CD4-positive, alpha-beta T cell treated with Interleukin-10 for 1 hour (primary cell): ENCODE data around the gene MAP3K7CL.

ENCODE experiments used
- DNase-seq: peaks from one replicate; pipeline ENCODE4 v3.0.0-alpha.2; 2020

MAP3K7CL gene

DNA sequence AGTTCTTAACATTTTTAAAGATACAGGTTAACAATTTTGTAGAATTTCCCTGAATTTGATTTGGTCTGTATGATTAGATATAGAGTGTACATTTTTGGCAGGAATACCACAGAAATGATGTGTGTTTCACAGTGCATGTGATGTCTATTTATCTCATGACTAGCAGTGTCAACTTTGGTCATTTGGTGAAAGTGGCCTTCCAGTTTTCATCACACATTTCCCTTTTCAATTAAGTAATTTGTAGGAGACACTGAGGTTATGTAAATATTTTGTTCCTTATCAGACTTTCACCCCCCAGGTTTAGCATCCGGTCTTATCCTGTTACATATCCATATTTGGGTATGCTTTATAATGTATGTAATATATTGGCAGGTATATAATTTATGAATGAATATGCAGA is 41.8 kb downstream of the MAP3K7CL start:
- DNase-seq = no peak

DNA sequence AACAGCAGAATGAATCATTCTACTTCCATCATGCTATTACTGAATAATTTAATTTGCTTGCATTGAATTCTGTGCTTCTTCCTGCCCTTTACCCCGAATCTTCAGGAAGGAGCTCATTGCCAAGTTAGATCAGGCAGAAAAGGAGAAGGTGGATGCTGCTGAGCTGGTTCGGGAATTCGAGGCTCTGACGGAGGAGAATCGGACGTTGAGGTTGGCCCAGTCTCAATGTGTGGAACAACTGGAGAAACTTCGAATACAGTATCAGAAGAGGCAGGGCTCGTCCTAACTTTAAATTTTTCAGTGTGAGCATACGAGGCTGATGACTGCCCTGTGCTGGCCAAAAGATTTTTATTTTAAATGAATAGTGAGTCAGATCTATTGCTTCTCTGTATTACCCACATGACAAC is 44.2 kb downstream of the MAP3K7CL start:
- DNase-seq = no peak

DNA sequence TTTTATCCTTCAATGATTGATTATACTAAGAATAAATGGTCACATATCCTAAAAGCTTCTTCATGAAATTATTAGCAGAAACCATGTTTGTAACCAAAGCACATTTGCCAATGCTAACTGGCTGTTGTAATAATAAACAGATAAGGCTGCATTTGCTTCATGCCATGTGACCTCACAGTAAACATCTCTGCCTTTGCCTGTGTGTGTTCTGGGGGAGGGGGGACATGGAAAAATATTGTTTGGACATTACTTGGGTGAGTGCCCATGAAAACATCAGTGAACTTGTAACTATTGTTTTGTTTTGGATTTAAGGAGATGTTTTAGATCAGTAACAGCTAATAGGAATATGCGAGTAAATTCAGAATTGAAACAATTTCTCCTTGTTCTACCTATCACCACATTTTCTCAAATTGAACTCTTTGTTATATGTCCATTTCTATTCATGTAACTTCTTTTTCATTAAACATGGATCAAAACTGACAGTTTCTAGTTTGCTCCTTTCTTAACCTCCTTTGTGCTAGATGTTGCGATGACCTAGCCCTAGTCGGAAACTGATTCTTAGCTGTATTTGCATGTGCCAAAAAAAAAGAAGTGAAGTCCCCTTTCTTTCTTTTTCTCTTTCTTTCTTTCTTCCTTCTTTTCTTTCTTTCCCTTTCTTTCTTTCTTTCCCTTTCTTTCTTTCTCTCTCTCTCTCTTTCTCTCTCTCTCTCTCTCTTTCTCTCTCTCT is 45.1 kb downstream of the MAP3K7CL start:
- no peak for DNase-seq

DNA sequence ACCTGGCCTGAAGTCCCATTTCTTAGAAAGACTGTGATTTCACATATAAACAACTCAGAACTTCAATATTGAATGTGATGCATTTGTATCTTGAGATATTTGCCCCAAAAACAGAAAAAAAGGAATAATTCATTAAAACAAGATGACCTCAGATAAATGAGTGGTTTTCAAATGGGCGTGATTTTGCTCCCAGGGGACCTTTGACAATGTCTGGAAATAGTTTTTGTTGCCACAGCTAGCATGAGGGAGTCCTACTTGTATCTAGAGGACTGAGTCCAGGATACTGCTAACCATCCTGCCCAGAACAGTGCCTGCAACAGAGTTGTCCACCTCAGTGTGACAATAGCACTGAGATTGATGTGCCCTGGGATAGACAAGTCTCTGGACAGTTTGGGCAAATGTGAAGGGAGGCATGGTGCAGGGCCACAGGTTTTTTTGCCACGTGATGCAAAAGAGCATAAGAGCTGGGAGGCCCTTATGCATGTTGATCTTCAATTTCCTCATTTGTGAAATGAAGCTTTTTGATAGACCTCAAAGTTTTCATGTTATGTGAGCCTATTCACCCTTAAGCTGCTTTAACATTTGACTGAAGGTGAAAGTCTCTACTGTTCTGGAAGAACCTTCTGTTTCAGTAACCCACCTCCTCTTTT is 46.2 kb downstream of the MAP3K7CL start:
- DNase-seq = no peak

DNA sequence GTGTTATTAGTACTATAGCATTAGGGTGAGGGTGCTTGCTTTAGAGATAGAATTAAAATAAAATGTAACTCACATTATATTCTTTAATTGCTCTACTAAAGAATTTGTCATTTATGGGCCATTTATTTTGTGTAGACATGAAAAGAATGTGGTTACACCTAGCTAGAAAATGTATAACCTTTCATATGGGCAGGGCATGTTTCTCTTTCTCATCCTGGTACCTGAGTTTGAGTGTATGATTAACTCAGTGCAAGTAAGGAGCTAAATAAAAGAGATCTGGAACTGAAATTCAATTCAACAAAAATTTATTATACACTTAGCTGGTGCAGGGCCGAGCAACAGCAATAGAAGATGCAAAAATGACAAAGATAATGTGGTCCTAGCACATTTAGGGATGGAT is 47.4 kb downstream of the MAP3K7CL start:
- no peak for DNase-seq

DNA sequence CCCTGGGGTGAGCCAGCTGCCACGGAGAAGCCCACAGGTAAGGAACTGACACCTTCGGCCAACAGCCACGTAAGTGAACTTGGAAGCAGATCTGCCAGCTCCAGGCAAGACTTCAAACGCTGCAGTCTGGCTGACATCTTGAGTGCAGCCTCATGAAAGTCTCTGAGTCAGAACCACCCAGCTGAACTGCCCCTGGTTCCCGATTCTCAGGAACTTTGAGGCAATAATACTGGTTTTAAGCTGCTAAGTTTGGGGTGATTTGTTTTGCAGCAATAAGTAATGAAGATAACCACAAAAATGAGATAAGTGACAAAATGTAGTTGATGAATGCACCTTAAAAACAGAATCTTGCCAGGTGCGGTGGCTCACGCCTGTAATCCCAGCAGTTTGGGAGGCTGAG is 48.5 kb downstream of the MAP3K7CL start:
- DNase-seq = no peak

DNA sequence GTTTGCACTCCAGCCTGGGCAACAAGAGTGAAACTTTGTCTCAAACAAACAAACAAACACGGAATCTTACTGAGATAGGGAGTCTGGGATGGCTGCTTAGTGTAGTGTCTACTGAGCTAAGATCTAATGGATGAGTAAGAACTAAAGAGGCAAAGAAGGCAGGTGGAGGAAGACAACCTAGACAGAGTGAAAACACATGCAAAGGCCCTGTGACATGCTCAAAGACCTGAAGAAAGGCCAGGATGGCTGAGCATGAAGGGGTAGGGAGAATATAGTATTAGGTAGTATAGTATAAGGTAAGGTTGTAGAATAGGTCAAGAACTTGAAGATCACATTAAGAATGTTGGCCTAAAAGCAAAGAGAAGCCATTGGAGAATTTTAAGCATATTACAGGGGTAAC is 49.1 kb downstream of the MAP3K7CL start:
- DNase-seq = no peak

DNA sequence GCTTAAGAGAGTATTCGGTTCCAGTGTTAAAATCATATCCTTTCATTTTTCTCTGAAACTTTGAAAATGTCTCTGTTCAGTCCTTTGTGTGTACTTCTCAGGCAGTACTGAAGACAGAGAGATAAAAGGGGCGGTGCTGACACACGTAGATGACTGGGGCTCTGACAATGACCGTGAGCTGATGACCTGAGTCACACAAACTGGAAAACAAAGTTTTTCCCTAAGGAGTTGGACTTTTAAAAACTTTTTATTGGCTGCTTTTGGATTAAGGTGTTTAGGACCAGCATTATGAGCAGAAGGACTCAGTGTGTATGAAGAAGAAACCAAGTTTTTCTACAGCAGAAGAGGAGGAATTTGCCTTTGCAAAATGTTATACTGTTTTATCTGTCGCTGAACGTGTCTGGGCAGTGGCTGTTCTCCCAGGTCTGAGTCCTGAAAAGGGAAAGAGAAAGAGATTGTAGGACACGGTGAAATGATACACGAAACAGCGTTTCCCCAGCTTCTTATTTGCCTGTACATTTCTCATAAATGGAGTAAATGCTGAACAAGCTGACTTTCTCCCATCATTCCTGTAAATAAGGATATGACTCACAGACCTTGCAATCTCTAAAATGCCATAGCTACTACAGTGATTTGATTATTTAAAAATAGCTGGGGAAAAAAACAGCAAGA is 51.5 kb downstream of the MAP3K7CL start:
- DNase-seq = no peak

DNA sequence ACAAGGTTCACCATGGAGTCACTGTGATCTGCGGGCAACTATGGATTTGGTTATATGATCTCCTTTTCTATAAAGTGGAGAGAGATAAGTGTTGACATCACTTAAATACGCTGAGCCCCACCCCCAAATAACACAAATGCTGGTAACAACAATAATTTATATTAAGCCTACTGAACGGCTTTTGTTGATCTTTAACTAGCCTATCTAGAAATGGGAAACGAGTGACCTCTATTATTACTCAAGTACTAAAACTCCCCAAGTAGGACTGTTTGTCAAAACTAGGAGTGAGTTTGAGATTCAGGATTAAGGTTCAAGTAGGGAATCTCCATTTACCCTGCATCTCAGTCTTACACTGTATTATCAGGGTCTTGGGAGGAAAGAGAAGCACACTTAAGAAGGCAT is 52.2 kb downstream of the MAP3K7CL start:
- no peak for DNase-seq

DNA sequence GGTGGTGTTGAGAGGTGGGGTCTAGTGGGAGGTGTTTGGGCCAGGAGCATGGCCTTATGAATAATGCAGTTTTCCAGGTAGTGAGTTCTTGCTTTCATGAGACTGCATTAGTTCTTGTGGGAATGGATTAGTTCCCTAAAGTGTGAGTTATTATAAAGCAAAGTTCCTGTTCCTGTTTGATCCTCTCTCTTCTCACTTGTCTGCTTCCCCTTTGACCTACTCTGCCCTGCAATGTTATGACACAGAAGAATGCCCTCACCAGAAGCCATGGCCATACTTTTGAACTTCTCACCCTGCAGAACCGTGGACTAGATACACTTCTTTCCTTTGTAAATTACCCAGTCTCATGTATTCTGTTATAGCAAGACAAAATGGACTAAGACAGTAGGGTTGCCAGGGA is 53.6 kb downstream of the MAP3K7CL start:
- no peak for DNase-seq

DNA sequence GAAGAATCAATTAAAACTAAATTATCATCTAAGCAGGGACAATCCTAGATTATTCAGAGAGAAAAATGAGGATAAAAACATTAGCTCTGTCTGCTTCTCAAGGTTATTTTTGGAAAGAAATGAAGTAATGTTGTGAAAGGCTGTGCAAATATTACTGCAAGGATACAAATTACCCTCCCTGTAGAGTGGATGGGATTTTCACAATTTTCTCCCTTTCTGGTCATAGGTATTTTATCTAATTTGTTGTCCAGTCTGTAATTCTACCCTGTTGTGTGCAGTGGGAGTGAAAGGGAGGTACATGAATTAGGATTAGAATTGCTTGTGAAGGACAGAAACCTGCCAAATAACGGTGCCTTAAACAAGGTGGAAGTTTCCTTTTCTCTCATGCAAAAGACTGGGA is 54.7 kb downstream of the MAP3K7CL start:
- DNase-seq = no peak

DNA sequence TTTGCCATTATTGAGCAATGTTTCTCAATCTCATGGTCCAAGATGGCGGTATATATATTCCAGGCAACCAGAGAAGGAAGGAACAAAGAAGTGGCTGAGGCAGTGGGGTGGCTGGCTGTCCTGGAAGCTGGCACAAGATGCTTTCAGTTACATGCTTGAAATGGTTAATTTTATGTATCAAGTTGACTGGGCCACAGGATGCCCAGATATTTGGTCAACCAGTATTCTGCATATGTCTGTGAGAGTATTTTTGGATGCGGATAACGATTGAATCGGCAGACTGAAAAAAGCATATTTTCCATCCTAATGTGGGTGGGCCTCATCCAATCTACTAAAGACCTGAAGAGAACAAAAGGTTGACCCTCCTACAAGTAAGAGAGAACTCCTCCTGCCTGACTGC is 55.2 kb downstream of the MAP3K7CL start:
- no peak for DNase-seq

DNA sequence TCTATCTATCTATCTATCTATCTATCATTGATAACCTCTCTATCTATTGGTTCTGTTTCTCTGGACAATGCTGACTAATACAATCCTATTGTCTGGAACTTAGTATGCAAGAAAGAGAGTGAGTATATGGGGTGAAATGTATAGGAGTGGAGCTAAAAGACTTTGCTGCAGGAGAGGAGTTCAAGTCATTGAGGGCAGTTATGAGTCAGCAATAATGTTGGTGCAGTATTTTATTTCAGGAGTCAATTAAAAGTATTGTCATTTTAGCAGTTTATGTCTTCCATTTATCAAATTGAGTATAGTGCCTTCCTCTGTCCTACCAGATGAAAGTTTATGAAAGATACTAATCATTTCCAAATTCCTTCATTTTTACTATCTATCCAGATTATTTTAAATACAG is 55.8 kb downstream of the MAP3K7CL start:
- DNase-seq = no peak

DNA sequence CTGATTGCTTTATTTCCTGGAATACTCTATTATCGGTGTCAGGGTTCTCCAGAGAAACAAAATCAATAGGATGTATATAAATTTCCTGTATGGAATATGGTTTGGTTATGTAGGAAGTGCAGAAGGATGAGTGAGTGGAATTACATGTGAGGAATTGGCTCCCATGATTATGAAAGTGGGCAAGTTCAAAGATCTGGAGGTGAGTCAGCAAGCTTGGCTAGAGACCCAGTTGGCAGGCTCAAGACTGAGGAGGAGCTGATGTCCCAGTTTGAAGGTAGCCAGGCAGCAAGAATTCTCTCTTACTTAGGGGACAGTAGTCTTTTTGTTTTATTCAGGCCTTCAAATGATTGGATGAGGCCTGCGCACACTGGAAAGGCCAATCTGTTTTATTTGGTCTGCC is 57.5 kb downstream of the MAP3K7CL start:
- DNase-seq = no peak

DNA sequence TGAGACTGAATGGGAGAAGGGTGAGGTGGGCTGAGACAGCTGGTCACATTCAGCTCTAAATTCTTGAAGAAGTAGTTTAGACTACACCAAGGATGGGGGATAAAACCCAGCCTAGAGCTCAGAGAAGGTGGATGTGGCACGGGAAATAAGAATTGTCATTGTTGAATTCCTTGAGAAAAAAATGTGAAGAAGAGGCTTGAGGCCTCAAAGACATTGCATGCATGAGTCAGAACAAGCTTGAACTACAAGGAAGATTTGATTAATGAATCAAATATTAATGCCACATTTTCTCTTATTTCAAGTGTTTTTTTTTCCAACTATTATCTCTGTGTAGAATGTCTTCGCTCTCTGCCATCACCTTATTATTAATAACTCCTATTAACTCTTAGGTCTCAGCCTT is 58.9 kb downstream of the MAP3K7CL start:
- DNase-seq = no peak

DNA sequence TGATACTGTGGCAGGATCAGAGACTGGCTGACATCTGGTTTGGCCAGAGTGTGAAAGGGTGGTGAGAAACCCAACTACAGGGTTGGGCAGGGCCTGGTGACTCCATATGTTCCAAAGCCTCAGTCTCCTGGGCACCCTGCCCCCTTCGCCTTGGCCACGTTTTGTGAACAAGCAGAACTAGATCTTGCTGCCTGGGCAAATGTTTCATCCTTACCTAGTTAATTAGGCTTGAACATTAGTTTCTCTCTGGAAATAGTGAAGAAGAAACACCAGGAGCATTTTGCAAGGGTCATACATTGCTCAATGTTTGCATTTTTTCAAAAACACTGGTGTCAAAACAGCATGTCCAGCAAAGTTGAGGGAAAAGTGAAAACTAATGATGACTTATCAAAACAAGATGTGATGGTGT is 60.5 kb downstream of the MAP3K7CL start:
- no peak for DNase-seq

DNA sequence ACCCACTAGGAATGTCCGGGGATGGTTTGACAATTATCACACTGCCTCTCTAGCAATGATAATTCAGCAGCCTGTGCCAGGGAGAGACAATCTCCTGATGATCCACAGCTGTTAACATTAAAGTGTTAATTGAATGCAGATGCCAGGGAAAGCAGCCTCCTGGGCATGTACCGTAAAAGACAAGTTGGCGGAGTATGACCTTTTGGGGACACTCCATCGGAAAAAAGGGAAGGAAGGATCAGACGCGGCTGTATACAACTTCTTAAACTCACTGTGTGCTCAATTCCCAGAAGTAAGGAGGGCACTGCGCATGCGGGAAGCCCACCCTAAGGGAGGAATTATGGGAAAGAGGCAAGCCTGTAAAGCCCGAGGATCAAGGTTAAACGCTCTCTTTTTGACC is 62.6 kb downstream of the MAP3K7CL start:
- no peak for DNase-seq

DNA sequence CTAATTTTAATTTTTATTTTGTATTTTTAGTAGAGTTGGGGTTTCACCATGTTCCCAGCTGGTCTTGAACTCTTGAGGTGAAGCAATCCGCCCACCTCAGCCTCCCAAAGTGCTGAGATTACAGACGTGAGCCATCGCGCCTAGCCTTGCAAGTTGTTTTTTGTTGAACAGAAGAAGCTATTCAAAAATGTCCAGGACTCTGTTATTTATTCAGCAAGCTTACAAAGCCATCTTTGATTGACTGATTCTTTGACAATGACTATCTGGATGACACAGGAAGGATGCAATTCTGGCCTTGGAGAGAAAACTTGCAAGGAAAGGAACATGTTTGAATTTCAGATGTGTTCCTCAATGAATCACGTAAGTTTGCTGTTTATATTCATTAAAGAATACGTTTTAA is 63.5 kb downstream of the MAP3K7CL start:
- no peak for DNase-seq

DNA sequence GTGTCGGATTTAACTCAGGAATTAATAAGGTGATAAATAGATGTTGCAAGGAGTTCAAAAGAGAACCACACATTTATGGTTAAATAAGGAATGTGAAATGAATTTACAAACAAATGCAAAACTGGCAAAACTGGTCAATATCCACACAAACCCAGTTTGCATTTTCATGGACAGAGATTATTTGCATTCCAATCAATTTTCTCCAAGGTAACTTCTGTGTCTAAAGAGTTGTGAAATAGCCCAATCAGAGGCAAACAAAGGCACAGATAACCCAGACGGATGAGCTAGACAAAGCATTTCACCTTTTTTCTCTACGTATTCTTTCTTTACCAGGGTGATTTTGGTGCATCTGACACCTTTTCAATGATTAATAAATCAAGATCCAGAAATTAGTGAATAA is 63.9 kb downstream of the MAP3K7CL start:
- no peak for DNase-seq

DNA sequence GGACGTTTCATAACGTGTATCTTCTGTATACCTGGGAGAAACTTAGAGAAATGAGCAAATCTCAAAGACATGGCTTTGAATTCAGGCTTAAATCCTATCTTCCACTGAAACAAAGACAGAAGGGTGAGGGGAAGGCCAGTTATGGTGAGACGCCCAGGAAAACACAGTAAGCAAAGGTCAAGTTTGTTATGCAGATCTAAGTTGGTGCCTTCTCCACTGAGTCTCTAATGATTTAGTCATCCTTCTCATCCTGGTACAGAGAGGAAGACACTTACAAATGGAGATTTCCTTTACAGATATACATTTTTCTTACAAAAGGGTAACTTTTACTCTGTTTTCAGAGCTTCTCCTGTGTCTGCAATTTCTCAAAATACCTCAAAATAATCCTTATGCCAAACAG is 64.4 kb downstream of the MAP3K7CL start:
- no peak for DNase-seq

DNA sequence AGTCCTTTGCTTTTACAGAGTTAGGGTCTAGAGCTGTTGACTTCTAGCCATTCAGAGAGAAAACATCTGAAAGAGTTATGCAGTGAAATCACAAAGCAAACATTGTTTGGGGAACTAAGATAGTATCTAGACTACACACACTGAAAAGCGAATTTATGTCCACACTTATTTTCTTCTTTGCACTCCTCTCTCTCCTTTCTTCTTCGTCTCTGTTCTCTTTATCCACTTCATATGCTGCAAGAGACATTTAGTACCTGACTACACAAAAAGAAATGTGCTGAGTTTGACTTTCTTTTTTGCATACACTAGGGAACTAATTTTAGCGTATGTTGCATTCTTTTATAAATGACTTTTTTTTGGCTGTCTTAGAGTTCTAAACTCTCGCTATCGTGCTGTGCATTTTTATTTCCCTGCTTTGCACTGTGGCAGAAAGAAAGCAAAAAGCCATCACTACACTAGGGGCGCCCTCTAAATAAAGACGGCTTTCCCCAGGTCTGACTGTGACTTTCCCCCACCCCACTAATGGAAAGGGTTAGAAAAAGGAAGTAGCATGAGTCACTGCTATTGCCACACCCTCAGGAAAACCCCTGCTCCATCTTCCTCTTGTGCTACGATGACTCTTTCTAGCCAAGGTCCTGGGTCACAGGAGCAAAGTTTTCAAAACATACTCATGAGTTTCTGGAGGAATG is 65.7 kb downstream of the MAP3K7CL start:
- peak; percentile 85 for DNase-seq

DNA sequence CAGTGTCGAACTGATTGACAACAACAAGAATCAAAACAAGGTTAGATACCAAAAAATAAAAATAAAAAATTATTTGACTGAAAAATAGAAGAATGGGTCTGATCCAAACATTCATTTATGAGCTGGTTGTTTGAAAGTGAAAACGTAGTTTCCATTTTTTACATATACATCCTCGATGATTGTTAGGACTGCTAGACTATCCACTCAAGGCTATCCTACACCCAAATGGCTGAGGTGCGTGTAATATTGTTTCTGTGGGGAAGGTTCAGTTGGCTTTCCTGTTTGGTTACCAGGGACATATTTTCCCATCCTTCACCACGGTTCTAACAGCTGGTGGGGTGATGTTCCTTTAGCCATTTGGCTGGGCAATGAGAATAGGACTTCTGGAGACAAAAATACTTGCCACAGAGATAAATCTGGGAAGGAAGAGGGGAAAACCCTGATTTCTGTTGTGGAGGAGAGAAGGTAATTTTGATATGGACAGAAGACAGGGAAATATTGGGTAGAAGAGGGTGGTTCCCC is 66.3 kb downstream of the MAP3K7CL start:
- DNase-seq = no peak

DNA sequence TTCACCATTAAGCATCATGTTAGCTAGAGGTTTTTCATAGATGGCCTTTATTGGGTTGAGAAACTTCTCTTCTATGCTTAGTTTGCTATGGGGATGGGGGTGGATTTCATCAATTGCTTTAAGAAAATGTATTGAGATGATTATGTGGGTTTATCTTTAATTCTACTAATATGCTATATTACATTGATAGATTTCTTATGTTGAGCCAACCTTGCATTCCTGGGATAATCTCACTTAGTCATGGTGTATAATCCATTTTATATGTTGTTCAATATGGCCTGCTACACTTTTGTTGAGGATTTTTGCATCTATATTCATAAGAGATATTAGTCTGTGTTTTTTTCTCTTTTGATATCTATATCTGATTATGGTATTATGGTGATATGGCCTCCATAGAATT is 70.7 kb downstream of the MAP3K7CL start:
- DNase-seq = no peak

DNA sequence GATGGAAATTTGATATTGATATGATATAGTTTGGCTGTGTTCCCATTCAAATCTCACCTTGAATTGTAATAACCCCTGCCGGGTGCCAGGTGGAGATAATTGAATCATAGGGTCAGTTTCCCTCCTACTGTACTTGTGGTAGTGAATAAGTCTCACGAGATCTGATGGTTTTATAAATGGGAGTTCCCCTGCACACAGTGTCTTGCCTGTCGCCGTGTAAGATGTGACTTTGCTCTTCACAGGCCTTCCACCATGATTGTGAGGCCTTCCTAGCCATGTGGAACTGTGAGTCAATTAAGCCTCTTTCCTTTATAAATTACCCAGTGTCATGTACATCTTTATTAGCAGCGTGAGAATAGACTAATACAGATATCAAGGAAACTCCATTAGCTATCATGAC is 74.6 kb downstream of the MAP3K7CL start:
- no peak for DNase-seq
